ENCODE results near the gene GPC6.
A peak's percentile ranks its signal among the peaks of the same experiment; 100 is the strongest.

Gene GPC6

GRCh38 chr13:93789058-93789457 is 562.5 kb downstream of the GPC6 start:
- no peaks in the 10 kb centered on the region for H3K9me3 ChIP-seq (replicated peaks; ENCODE audit: insufficient read depth, low read length)
- no peaks in the 10 kb centered on the region for H3K9me2 ChIP-seq (replicated peaks; ENCODE audit: insufficient read depth, low read length)
- H3K4me1 ChIP-seq (ENCODE audit: low read length), result 0 out of 2 replicates have a peak, but pooled peaks cover 4% of the 10 kb centered on the region
- DNase-seq, result no peak
- H2AFZ ChIP-seq (ENCODE audit: low read length), result no peak overlapping the region
- H3K4me2 ChIP-seq (ENCODE audit: low read depth, low read length), result no peak overlapping the region
- H3K27me3 ChIP-seq (replicated peaks; ENCODE audit: insufficient read depth, low read length), result no peaks in the 10 kb centered on the region
- H3K4me3 ChIP-seq (ENCODE audit: low read length), result no peak overlapping the region
- H3K27ac ChIP-seq (ENCODE audit: low read length), result no peak overlapping the region
- no peaks in the 10 kb centered on the region for H3K79me2 ChIP-seq (ENCODE audit: low read length)
- no peaks in the 10 kb centered on the region for H3F3A ChIP-seq (ENCODE audit: insufficient read depth, low read length)
- H3K9ac ChIP-seq (ENCODE audit: low read length), result no peak overlapping the region
- H3K36me3 ChIP-seq (replicated peaks; ENCODE audit: insufficient read depth, low read length), result no peaks in the 10 kb centered on the region
- TF ChIP-seq EZH2 (optimal IDR thresholded peaks at IDR 0.05; ENCODE audit: low read depth, low read length) (no peak), CTCF (IDR thresholded peaks at IDR 0.05; ENCODE audit: low read length) (no peak), EZH2phosphoT487 (IDR thresholded peaks at IDR 0.05; ENCODE audit: low read length) (no peak)
- no peaks in the 10 kb centered on the region for H4K20me1 ChIP-seq (ENCODE audit: insufficient read depth, low read length)

GRCh38 chr13:93794197-93794885 is 567.7 kb downstream of the GPC6 start:
- TF ChIP-seq CTCF (IDR thresholded peaks at IDR 0.05; ENCODE audit: low read length), result no peak
- no peak for TF ChIP-seq EZH2 (optimal IDR thresholded peaks at IDR 0.05; ENCODE audit: low read depth, low read length)
- no peak for TF ChIP-seq EZH2phosphoT487 (IDR thresholded peaks at IDR 0.05; ENCODE audit: low read length)
- no peaks in the 10 kb centered on the region for H3K79me2 ChIP-seq (ENCODE audit: low read length)
- H3K9me3 ChIP-seq (replicated peaks; ENCODE audit: insufficient read depth, low read length), result no peaks in the 10 kb centered on the region
- no peaks in the 10 kb centered on the region for H3K27me3 ChIP-seq (replicated peaks; ENCODE audit: insufficient read depth, low read length)
- no peak overlapping the region for H2AFZ ChIP-seq (ENCODE audit: low read length)
- no peaks in the 10 kb centered on the region for H4K20me1 ChIP-seq (ENCODE audit: insufficient read depth, low read length)
- no peaks in the 10 kb centered on the region for H3F3A ChIP-seq (ENCODE audit: insufficient read depth, low read length)
- peak overlapping the region; percentile 42; the same call in 1 of the 2 replicates for H3K4me2 ChIP-seq (ENCODE audit: low read depth, low read length)
- H3K4me1 ChIP-seq (ENCODE audit: low read length), result peaks cover 9% of the 10 kb centered on the region
- no peaks in the 10 kb centered on the region for H3K9me2 ChIP-seq (replicated peaks; ENCODE audit: insufficient read depth, low read length)
- no peak overlapping the region for H3K9ac ChIP-seq (ENCODE audit: low read length)
- H3K36me3 ChIP-seq (replicated peaks; ENCODE audit: insufficient read depth, low read length), result no peaks in the 10 kb centered on the region
- DNase-seq, result peak; percentile 69
- no peak overlapping the region for H3K4me3 ChIP-seq (ENCODE audit: low read length)
- H3K27ac ChIP-seq (ENCODE audit: low read length), result no peak overlapping the region

- Histone ChIP-seq H3K9me2 (replicated peaks; ENCODE audit: insufficient read depth, low read length) (no peaks in the 10 kb centered on the region), H3K4me1 (ENCODE audit: low read length) (peaks cover 9% of the 10 kb centered on the region), H2AFZ (ENCODE audit: low read length) (no peak overlapping the region), H3K9ac (ENCODE audit: low read length) (no peak overlapping the region), H3K79me2 (ENCODE audit: low read length) (no peaks in the 10 kb centered on the region), H3K27me3 (replicated peaks; ENCODE audit: insufficient read depth, low read length) (no peaks in the 10 kb centered on the region), H3K4me2 (ENCODE audit: low read depth, low read length) (no peak overlapping the region), H3K4me3 (ENCODE audit: low read length) (no peak overlapping the region), H3K27ac (ENCODE audit: low read length) (no peak overlapping the region), H4K20me1 (ENCODE audit: insufficient read depth, low read length) (no peaks in the 10 kb centered on the region), H3K36me3 (replicated peaks; ENCODE audit: insufficient read depth, low read length) (no peaks in the 10 kb centered on the region), H3K9me3 (replicated peaks; ENCODE audit: insufficient read depth, low read length) (no peaks in the 10 kb centered on the region), H3F3A (ENCODE audit: insufficient read depth, low read length) (no peaks in the 10 kb centered on the region)
- TF ChIP-seq EZH2 (optimal IDR thresholded peaks at IDR 0.05; ENCODE audit: low read depth, low read length) (no peak), EZH2phosphoT487 (IDR thresholded peaks at IDR 0.05; ENCODE audit: low read length) (no peak), CTCF (IDR thresholded peaks at IDR 0.05; ENCODE audit: low read length) (no peak)
- DNase-seq, result no peak
Observed at GRCh38 chr13:93797463-93797862, 570.9 kb downstream of the GPC6 start.
